Fibroblast of mammary gland (primary cell): ENCODE measurements around the gene CACNA1C.

Experiments used
- DNase-seq: peaks from one replicate; pipeline ENCODE4 v3.0.0-alpha.2; 2010; ENCODE audit warnings: low read depth
- H3K4me3 ChIP-seq: 2 replicates; pipeline ENCODE4 v1.5.1; 2011; ENCODE audit warnings: low read depth, mild to moderate bottlenecking, low read length, moderate library complexity; ENCODE audit not compliant: control insufficient read depth
- TF ChIP-seq, protein P1 (sequence below): conservative IDR thresholded peaks from 2 replicates; pipeline ENCODE4 v1.5.1; 2011; ENCODE audit warnings: low read depth, low read length, inconsistent platforms; ENCODE audit not compliant: control insufficient read depth, insufficient read depth

The CACNA1C gene

GRCh38 chr12:2236506-2237294 lies 183.9 kb downstream of the CACNA1C start:
- no peak overlapping the region for H3K4me3 ChIP-seq
- TF ChIP-seq, protein P1, sequence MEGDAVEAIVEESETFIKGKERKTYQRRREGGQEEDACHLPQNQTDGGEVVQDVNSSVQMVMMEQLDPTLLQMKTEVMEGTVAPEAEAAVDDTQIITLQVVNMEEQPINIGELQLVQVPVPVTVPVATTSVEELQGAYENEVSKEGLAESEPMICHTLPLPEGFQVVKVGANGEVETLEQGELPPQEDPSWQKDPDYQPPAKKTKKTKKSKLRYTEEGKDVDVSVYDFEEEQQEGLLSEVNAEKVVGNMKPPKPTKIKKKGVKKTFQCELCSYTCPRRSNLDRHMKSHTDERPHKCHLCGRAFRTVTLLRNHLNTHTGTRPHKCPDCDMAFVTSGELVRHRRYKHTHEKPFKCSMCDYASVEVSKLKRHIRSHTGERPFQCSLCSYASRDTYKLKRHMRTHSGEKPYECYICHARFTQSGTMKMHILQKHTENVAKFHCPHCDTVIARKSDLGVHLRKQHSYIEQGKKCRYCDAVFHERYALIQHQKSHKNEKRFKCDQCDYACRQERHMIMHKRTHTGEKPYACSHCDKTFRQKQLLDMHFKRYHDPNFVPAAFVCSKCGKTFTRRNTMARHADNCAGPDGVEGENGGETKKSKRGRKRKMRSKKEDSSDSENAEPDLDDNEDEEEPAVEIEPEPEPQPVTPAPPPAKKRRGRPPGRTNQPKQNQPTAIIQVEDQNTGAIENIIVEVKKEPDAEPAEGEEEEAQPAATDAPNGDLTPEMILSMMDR, result no peak
- no peak for DNase-seq

GRCh38 chr12:2238111-2238510 lies 185.3 kb downstream of the CACNA1C start:
- no peak overlapping the region for H3K4me3 ChIP-seq
- TF ChIP-seq, protein P1, result no peak
- DNase-seq, result no peak

GRCh38 chr12:2239381-2239871 lies 186.6 kb downstream of the CACNA1C start:
- TF ChIP-seq, protein P1, result no peak
- no peak for DNase-seq

DNA sequence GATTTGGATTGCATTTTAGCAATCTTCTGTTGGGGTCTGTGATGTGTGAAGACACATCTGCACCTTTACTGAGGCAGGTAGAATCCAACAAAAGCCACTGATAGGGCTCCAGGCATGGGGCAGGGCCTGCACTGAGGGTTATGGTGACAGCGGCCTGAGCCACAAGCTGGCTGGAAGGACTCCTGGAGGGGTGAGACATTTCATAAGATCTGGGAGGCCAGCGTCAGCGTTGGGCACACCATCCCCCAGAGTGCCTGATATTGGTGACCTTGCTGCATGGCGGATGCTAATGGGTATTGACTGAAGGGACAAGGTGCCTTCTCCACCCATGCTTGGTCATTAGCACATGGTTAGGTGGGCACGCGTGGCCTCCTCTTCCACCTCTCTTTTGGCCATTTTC lies 187.6 kb downstream of the CACNA1C start:
- TF ChIP-seq, protein P1, result no peak
- H3K4me3 ChIP-seq, result no peak overlapping the region
- no peak for DNase-seq

More at GRCh38 chr12:2239381-2239871, 186.6 kb downstream of the CACNA1C start:
- H3K4me3 ChIP-seq, result no peak overlapping the region

- no peak for DNase-seq
- TF ChIP-seq, protein P1, result no peak
- no peak overlapping the region for H3K4me3 ChIP-seq
These were observed 188.2 kb downstream of the CACNA1C start for GRCh38 chr12:2240984-2241383.

GRCh38 chr12:2242216-2242615 lies 189.4 kb downstream of the CACNA1C start:
- H3K4me3 ChIP-seq, result no peak overlapping the region
- DNase-seq, result no peak
- TF ChIP-seq, protein P1, result no peak
